ENCODE measurements around the gene CST9L. TPM values are rescaled to one million over a fixed set of nuclear protein-coding genes. Genes with fewer than 3 reads are reported as not detected.

Gene CST9L, protein sequence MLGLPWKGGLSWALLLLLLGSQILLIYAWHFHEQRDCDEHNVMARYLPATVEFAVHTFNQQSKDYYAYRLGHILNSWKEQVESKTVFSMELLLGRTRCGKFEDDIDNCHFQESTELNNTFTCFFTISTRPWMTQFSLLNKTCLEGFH
- not detected for total RNA-seq

DNA sequence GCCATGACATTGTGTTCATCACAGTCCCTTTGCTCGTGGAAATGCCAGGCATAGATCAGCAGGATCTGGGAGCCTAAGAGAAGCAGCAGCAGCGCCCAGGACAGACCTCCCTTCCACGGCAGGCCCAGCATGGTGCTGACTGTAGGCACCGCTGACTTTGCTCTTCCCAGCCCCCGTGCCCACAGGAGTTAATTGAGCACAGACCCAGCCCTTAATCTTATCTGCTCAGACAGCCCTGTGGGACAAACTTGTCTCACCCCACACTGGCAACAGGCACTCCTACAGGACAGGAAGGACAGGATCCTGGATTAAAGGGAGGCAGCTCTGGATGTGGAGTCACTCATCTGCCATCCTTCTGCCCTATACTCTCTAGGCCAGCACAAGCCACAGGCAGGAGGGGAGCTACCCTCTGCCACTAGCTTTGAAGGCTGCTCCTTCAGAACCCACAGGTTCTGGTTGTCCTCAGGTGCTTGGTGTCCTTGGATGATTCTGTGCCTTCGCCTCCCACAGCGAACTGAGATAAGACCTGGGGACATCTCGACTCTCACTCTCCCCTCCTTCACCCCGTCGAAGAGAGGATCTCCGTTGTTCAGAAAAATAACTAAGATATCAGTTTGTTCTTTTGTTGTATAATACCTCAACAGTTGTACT, at the start of gene CST9L:
CST9L (minus strand) TSS at position 165 of the 651 bp plus-strand sequence; CDS start at position 131, 34 bp downstream.
- DNase-seq (ENCODE audit: low spot score) = no peak

DNA sequence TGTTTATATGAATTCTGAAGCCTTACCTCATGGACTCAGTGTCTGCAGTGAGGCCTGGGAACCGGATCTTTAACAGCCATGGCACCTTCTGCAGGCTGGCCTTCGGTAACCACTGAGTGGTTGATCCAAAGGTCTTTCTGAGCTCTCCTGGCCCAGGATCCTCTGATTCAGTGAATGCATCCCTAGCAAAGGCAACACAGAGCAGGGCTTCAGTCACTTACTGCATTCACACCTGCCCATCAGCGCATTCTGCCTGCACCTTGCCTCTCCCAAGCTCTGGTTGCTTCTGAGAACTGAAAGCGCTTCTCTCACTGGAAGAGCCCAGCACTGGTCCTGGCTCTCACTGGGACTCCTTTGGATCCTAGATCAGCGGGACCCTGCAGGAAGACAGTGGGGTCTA, 45.9 kb upstream of the CST9L start:
- no peak for DNase-seq (ENCODE audit: low spot score)

DNA sequence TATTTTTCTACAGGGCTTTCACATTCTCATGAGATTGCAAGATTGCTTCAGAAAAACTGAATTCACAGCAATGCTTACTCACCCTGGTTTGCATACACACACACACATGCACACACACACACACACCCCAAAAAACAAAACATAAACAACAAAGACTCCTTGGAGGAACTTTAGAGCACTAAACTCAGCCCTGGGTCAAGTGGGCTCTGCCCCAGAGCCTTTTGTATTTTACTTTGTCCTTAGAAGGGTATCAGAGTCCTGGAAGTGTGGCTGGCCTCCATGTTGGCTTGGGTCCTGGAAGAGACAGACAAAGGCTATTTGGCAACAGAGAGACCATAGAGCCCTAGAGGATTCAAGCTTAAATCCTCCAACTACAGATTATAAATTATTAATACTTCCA, 45.4 kb upstream of the CST9L start:
- no peak for DNase-seq (ENCODE audit: low spot score)

GRCh38 chr20:23612396-23612795, 44.1 kb upstream of the CST9L start:
- DNase-seq (ENCODE audit: low spot score) = no peak

- no peak for DNase-seq (ENCODE audit: low spot score)
Observed at GRCh38 chr20:23609486-23610109, 41.3 kb upstream of the CST9L start.

DNA sequence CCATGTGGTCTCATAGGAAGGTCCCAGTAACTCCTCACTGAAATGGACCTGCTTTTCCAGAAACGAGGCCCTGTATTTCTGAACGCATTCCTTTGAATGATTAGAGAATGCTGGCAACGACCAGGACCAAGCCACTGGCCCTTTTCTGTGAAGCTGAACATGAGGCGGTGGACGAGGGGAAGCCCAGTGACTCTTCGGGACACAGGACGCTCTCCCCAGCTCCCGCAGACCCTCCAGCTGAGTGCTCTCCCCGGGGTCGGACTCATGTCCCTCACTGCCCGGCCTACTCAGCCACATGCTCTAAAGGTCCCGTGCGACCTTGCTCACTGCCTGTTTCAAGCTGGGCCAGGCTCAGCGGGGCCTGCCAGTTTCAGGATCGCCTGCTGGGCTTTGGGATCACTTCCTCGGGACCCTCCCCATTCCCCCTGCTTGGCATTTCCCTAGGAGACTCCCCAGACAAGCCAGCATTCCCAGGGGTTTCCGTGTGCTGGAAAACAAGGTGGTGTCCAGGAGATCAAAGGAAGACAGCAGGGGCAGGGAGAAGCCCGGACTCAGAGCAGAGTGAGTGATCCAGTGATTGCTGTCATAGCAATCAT, 40.1 kb upstream of the CST9L start:
- DNase-seq (ENCODE audit: low spot score) = no peak

GRCh38 chr20:23607497-23608245, 39.4 kb upstream of the CST9L start:
- DNase-seq (ENCODE audit: low spot score) = no peak

DNA sequence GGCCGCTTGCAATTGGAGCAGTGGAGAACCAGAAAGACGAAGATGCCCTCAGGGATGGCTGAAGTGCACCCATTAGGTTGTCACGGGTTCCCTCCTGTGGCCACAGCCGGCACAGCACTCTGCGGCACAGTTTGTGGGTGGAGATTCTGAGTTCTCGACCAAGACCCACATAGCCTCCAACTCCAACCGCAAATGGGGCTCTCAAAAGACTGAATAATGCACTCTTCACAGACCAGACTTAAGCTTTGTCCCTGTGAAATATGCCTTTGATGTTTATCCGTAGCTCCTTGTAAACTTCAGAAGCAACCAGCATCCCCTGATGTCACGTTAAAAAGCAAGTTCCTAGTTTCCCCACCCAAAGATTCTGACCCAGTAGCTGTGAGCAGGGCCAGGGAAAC, 38.4 kb upstream of the CST9L start:
- DNase-seq (ENCODE audit: low spot score) = peak; percentile 79

DNA sequence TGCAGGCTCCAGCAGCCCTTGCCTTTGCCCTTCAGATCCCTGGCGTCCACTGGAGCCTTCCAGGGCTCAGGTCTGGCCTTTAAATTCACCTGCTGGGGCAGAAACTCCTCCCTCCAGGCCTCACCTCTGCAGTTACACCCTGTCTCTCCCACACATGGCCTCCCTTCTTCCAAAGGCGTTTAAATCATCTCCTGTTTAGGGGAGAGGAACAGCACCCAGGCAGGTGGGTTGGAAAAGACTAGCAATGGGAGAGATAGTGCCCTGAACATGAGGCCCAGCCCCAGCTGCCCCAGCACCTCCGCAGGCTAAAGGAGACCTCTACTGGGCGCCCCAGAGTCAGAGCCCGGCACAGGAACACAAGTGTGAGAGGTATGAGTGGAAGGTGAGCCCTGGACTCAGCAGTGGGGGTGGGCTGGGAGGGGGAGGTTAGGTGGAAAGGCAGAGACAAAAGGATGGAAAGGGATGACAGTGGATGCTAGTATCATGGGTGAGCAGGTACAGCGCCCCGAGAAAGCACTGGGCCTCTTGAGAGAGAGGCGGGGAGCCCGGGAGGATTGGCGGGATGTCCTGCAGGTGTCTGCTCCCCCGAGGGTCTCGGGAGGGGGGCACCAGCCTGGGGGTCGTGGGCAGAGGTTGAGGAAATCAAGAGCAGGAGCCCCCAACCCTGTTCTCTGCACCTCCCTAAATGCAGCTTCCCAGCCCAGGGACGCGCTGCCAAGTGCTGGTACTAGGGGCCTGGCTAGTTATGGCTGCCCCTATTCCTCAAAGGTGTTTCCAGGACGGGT, 37.8 kb upstream of the CST9L start, which contains the start of gene CST9:
CST9 (minus strand) TSS at position 51 of the 785 bp plus-strand sequence. CDS start 53 bp downstream, outside the sequence.
- DNase-seq (ENCODE audit: low spot score) = no peak

DNA sequence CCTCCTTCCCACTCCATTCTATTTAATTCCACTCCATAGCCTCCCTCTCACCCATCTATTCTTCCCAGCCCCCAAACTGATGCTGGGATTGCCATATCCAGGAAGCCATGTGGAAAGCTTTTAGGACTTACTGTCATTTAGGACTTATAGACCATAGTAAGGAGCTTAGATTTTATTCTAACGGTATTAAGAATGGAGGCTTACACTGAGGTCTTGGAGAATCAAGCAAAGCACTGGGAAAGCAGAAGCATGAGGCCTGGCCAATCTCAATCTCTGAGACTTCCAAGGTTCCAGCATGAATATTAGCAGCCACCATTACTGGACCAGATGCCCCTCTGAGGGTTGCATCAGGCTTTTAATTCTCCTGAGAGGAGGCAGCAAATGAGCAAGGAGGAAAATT, 36.0 kb upstream of the CST9L start:
- no peak for DNase-seq (ENCODE audit: low spot score)

DNA sequence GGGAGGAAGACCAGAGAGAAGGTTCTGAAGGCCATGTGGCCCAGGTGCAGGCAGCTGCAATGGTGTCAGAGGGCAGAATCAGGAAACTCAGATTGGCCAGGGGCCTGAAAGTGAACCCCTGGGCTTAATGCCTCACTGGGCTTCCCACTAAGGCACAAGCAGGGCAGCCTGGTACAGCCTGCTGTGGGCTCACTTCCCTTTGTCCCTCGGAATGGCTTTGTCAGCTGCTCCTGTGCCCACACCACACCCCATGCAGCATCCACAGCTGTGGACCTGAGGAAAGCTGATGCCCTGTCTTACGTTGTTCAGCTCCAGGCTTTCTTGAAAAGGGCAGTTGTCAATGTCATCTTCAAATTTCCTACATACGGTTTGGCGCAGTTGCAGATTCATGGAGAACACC, 35.0 kb upstream of the CST9L start:
- DNase-seq (ENCODE audit: low spot score) = no peak

- DNase-seq (ENCODE audit: low spot score) = no peak
Observed at GRCh38 chr20:23602699-23603098, 34.4 kb upstream of the CST9L start.

DNA sequence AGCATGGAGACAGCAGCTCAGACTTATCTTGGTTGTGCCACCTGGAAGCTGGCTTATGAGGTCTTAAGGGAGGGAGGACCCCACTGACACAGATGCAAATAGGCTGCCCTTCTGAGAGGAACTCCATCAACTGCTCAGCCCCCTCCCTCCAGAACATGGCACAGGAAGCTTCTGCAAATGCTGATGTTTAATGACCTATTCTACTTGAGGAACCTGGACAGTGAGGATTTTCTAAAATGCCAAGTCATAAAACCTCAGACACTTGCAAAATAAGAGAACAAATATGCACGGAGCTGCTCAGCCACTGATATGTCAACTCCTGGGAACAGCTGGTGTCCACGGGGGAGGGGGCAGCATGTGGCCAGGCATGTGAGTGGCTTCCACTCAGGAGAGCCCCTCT, 34.0 kb upstream of the CST9L start:
- DNase-seq (ENCODE audit: low spot score) = no peak

- DNase-seq (ENCODE audit: low spot score) = no peak
Observed at GRCh38 chr20:23601715-23602114, 33.4 kb upstream of the CST9L start.

- DNase-seq (ENCODE audit: low spot score) = no peak
Observed at GRCh38 chr20:23598481-23598880, 30.2 kb upstream of the CST9L start.

DNA sequence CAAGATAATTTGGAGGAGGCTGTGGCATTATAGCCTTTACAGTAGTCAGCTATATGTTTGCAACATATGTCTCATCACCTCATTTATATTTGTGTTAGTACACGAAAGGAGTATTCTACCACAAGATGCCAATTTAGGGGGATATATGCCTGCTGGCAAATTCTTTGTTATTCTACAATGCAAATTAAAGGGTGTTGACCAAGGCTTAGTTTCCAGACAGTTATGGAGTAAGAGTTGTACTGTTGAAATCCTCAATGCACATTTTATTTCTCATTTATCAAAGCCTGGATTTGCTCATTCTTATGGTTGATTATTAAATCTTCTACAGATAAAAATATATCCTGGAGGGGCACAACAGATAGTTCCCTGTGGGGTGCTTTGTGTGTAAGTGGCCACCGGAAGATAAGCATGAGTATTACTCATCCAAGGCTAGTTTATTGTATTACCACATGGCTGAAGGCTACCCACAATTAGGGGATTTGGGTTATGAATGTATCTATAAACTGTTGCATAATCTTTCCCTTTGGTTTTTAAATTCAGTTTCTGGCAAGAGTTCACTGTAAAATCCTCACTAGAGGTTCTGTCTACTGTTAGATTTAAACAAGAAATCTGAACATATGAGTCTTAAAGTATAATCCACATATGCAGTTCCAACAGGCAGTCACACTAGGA, 28.4 kb upstream of the CST9L start:
- DNase-seq (ENCODE audit: low spot score) = no peak

GRCh38 chr20:23595941-23596340, 27.7 kb upstream of the CST9L start:
- no peak for DNase-seq (ENCODE audit: low spot score)

GRCh38 chr20:23588434-23589403, 20.4 kb upstream of the CST9L start:
- no peak for DNase-seq (ENCODE audit: low spot score)

DNA sequence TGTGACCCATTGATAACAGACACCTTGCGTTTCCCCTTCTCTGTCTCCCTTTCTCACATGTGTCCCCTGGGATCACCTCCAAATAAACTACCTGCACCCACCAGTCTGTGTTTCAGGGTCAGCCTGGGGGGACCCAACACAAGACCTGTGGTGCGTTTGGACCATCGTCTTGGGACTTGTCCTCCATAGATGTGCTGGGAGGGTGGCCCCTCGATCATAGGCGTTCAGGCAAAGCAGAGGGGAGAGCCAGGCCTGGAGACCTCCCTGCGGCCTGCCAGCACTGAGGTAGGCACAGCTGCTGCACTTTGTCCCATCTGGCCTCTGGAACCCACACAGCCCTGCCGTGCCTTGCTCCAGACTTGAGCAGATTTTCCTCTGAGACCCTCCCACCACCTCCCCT, 19.3 kb upstream of the CST9L start:
- no peak for DNase-seq (ENCODE audit: low spot score)

All from mucosa of gallbladder (tissue), 1 donor.